Endothelial cell of umbilical vein (primary cell): ENCODE results near the gene STXBP2.

Experiments
- CTCF ChIP-seq, 2 donors: IDR thresholded peaks; 1 replicate in 1 of 2; 2 replicates in 1 of 2; pipeline ENCODE4 v1.5.1; 2011; ENCODE audit warnings: low read length in 2 of 2, mild to moderate bottlenecking in 2 of 2, moderate library complexity in 2 of 2, control low read depth in 1 of 2, inconsistent platforms in 1 of 2, low read depth in 1 of 2; ENCODE audit not compliant: insufficient read depth in 1 of 2; ENCODE audit errors: extremely low read depth in 1 of 2
- EZH2 ChIP-seq: IDR thresholded peaks from 2 replicates; pipeline ENCODE4 v1.6.1; 2012; ENCODE audit warnings: borderline replicate concordance, low read depth, mild to moderate bottlenecking, moderate library complexity, low read length, inconsistent platforms; ENCODE audit not compliant: severe bottlenecking
- FOS ChIP-seq: IDR thresholded peaks from 2 replicates; pipeline ENCODE4 v1.6.1; 2011; ENCODE audit warnings: mild to moderate bottlenecking, low read length, moderate library complexity, borderline replicate concordance; ENCODE audit not compliant: insufficient read depth
- JUN ChIP-seq: IDR thresholded peaks from 2 replicates; pipeline ENCODE4 v1.6.1; 2011; ENCODE audit warnings: borderline replicate concordance, low read depth; ENCODE audit not compliant: insufficient read length, insufficient read depth
- MAX ChIP-seq: IDR thresholded peaks from 2 replicates; pipeline ENCODE4 v1.6.1; 2011; ENCODE audit not compliant: insufficient read depth, insufficient read length
- POLR2A ChIP-seq: IDR thresholded peaks from 2 replicates; pipeline ENCODE4 v1.6.1; 2012; ENCODE audit warnings: low read depth, mild to moderate bottlenecking, control low read depth, low read length
- POLR2AphosphoS5 ChIP-seq: IDR thresholded peaks from 2 replicates; pipeline ENCODE4 v1.6.1; 2012; ENCODE audit warnings: low read depth, mild to moderate bottlenecking, control low read depth, low read length, moderate library complexity; ENCODE audit not compliant: insufficient read depth

GRCh38 chr19:7624810-7625209, 12.1 kb upstream of the STXBP2 start:
- no peak for TF ChIP-seq MAX
- TF ChIP-seq CTCF (IDR thresholded peaks at IDR 0.05; ENCODE audit: extremely low read depth in 1 of 2, insufficient read depth in 1 of 2, low read depth in 1 of 2, low read length in 2 of 2), result no peak
- TF ChIP-seq POLR2AphosphoS5, result no peak
- TF ChIP-seq JUN, result no peak
- no peak for TF ChIP-seq EZH2
- no peak for TF ChIP-seq POLR2A
- no peak for TF ChIP-seq FOS
